Uterus (tissue), 2 donors: ENCODE measurements around the gene CCM2L.

ENCODE experiments used
- POLR2A ChIP-seq, 2 donors: fragments of 450-650 bp; IDR thresholded peaks; one replicate each; pipeline ENCODE4 v1.6.1; 2016; ENCODE audit warnings: antibody characterized with exemption in 2 of 2, mild to moderate bottlenecking in 1 of 2, moderate library complexity in 1 of 2
- TF ChIP-seq, protein P1 (sequence below), 4 experiments: fragments of 200-600 bp in 2 of 4; fragments of 450-650 bp in 2 of 4; sonication (generic) in 2 of 4; IDR thresholded peaks; one replicate each; pipeline ENCODE4 v1.5.1; 2016 to 2019; ENCODE audit warnings: antibody characterized with exemption in 4 of 4, mild to moderate bottlenecking in 2 of 4, moderate library complexity in 1 of 4

- TF ChIP-seq, protein P1, sequence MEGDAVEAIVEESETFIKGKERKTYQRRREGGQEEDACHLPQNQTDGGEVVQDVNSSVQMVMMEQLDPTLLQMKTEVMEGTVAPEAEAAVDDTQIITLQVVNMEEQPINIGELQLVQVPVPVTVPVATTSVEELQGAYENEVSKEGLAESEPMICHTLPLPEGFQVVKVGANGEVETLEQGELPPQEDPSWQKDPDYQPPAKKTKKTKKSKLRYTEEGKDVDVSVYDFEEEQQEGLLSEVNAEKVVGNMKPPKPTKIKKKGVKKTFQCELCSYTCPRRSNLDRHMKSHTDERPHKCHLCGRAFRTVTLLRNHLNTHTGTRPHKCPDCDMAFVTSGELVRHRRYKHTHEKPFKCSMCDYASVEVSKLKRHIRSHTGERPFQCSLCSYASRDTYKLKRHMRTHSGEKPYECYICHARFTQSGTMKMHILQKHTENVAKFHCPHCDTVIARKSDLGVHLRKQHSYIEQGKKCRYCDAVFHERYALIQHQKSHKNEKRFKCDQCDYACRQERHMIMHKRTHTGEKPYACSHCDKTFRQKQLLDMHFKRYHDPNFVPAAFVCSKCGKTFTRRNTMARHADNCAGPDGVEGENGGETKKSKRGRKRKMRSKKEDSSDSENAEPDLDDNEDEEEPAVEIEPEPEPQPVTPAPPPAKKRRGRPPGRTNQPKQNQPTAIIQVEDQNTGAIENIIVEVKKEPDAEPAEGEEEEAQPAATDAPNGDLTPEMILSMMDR (IDR thresholded peaks at IDR 0.05): no peak
- no peak for TF ChIP-seq POLR2A (IDR thresholded peaks at IDR 0.05)
Observed at GRCh38 chr20:32063695-32064094, 53.5 kb downstream of the CCM2L start.
